HG02885 (cell line): ENCODE data around the gene APOB.

Experiments
- ATAC-seq: cut with Tn5 transposase; IDR thresholded peaks from one replicate; pipeline ENCODE4 v1.9.1; 2021; ENCODE audit warnings: mild to moderate bottlenecking; ENCODE audit not compliant: unreplicated experiment, poor library complexity

APOB gene

DNA sequence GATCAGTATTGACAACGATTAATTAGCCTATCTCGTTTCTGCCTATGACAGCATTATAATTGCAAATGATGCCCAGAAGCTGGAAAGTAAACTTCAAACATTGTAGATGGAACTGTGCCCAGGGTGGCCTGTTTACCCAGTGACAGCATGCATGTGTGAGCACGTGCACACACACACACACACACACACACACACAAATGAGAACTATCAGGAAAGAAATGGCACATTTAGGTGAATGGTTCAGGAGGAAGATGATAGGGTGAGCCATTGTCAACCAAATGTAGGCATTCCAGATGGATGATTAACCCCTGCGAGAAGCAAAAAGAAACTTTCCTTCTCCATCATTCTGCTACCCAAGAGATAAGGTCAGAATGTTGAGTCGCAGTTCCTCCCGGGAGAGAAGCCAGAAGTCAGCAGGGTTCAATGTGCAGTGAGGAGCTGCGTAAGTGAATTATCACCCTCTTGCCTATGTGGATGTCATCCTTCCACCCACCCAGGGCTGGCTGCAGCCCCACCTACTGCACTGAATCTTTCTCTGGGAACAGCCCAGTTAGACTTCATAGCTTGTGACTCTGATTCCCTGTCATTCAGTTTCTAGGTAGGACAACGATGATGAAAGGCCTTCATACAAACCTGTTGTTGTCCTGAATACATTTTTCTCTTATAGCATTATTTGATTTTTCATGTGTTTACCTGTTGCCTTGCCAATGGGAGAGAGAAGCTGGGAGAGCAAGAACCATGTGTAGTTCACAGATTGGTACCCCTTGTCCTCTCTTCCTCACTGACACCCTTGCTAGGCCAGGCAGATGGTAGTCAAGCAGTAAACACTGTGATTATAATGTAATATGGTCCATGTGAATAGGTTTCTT is 3.5 kb upstream of the APOB start:
- ATAC-seq: no peak

DNA sequence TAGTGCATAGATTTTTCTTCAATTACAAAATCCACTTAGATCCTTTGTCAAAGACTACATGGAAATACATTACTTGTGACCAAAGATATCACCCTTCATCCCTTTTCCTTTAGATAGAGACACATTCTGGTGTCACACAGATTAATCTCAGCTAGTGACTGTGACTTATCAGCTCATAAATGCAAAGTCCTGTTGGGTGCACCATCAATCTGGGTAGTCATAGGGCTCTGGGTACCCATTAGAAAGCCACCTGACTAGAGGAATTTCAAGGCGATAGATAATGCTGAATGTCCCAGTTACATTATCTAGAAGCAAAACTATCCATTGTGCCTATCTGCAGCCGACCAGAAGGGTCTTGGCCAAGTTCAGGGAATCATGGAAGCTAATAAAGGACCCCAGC is 2.6 kb upstream of the APOB start:
- no peak for ATAC-seq

- no peak for ATAC-seq
These were observed 960 bp upstream of the APOB start for GRCh38 chr2:21044694-21045371.

GRCh38 chr2:21042958-21043743 is 722 bp downstream of the APOB start:
- peak; percentile 77 for ATAC-seq

DNA sequence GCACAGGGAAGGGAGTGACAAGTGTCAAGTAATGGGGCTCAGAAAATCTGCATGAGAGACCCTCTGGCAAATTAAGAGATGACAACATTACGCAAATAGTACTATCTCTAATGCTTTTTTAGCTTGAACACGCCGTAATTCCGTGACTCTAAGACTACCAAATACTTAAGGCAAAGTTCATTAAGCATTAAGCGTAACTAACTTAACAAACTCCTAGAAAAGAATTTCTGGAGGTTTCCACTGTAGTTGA is 1.2 kb downstream of the APOB start:
- no peak for ATAC-seq

DNA sequence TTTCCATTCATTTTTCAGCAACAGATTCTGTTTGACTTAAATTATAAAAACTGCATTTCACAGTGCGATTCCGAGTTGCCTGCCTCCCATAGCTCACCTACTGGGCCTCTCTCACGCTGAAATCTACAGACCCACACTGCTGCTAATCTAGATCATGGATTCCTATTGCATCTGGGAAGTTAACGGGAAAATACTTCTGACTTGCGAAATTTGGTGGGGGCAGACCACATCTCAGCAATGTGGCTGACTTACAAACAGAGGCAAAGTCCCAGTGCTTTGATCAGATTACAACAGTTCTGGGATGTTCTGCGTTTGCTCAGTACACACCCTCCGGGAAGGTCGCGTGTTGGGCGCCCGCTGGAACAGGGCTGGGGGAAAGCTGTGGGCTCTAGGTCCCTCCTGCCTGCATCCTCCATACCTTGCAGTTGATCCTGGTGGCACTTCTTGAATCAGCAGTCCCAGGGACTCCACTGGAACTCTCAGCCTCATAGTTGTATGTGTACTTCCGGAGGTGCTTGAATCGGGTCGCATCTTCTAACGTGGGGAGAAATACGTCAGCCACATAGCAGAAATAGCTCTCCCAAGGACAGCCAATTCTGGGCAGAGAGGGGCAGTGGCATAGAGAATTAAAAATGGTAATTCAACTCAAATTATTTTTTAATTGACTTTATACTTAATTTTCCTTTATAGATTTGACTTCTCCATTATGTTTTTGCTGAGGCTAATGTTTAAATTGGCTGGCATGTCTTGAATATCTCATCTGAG is 1.7 kb downstream of the APOB start:
- no peak for ATAC-seq

GRCh38 chr2:21041462-21041861 is 2.4 kb downstream of the APOB start:
- no peak for ATAC-seq

DNA sequence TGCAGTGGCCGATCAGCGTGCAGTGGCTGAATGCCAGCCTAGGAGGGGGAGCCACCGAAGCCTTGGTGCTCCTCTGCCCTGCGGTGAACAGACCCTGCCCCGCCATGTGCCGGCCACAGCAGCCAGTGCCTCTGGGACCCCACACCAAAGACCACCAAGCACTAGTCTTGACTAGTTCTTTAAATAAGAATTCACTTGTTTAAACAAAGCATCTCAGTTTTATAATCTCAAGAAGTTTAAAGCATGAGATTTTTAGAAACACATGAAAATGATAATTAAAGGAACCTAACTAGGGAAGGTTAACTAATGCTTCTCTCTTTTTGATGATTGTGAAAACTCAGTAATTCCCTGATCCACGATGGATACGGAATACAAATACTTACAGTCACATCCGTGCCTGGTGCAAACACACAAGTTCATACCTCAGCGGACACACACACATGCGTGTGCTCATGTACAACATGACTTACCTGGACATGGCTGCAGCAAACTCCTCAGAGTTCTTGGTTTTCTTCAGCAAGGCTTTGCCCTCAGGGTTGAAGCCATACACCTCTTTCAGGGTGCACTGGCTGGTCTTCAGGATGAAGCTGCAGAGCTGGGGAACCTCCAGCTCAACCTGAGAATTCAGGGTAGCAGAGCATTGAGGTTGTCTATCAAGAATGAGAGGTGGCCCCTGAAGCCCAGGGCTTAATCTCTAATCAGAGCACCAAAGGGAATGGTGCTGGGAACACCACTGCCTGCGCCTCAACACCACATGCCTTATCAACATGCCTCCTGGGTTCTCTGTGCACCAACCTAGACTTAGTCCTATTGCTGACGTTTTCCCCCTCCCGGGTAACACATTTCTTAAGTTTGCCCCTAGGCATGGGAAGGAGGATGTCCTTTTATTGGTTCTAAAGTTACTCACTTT is 3.1 kb downstream of the APOB start:
- no peak for ATAC-seq

DNA sequence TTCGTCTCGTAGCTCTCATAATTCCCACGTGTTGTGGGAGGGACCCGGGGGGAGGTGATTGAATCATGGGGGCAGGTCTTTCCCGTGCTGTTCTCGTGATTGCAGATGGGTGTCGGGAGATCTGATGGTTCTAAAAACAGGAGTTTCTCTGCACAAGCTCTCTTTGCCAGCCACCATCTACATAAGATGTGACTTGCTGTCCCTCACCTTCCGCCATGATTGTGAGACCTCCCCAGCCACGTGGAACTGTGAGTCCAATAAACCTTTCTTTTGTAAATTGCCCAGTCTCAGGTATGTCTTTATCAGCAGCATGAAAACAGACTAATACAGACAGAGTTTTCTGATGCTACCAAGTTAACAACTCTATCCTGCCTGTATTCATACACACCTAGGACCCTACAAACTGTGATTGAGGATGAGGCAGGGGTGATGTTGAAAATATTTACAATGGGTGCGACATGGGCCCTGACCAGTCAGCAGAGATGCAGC is 3.9 kb downstream of the APOB start:
- ATAC-seq: no peak

DNA sequence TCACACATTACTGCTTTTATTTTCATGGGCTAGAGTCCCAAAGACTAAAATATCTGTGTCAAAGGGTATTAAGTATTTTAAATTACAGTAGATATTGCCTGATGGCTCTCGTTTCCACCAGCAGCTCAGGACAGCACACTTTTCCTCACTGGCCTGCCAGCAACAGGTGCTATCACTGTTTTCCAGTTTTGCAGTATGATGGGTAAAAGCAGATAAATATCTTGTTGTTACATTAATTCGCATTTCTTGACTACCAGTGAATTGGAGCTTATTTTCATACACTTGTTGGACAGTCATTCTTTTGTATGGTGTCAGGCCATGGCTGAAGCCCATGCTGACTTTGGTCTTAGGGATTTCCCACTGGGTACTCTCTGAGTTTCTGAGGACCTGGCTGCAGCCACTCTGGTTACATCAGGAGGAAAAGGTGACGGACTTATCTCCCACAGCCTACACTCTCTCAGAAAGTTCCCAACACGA is 4.8 kb downstream of the APOB start:
- no peak for ATAC-seq

- no peak for ATAC-seq
These were observed 5.3 kb downstream of the APOB start for GRCh38 chr2:21038403-21039073.

DNA sequence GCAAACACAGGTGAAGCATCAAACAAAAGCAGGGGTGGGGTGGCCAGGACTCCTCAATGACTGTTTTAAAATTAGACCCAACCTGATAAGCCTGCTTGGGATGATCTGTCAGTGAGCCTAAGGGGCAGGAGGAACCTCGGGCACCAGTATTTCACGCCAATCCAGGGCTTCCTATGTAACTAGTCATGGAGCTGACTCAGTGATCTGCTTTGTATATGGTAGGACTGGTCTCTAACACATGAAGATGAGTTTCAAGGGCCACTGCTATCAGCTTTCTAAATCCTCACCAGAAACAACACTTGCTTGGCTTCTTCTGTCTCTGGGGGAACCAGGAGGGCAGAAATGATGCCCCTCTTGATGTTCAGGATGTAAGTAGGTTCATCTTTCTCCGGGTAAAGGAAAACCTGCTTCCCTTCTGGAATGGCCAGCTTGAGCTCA is 6.2 kb downstream of the APOB start:
- ATAC-seq: no peak

DNA sequence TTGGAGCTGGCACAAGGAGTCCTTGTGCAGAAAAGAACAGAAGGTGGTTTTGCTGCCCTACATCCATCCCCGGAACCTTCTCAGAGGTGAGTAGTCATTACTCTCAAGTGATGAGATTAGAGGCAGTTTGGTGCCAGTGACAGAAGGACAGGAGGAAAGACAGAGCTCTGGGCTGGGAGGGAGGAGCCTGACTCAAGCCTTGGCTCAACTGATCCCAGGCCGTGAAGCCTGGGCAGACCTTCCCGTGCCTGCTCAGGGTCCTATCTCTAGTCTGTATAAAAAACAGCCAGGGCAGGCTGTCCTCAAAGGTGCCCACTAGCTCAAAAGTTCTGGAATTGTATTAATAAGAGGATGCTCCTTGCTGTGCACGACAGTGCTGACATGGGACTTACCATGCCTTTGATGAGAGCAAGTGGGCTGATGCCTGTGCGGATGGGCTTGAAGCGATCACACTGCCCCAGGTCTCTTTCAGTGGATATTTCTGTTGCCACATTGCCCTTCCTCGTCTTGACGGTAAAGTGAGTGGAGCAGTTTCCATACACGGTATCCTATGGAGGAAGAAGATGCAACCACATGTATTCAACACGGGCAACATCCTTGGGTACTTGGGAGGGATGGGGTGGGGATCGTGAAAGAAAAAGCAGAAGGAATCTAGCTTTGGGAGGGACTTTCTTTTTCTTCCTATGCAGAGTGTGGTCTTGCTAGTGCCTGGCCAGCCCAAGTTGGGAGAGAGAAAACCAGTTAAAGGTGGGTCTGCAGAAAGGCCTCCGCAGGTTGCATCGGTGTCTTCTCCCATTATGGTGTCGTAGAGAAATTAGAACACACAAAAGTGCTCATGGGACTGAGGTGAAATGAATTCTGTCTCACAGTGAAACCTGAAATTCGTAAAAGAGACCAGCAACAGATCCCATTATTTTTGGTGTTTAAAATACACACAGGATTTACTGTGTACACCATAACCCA is 6.9 kb downstream of the APOB start:
- ATAC-seq: no peak

DNA sequence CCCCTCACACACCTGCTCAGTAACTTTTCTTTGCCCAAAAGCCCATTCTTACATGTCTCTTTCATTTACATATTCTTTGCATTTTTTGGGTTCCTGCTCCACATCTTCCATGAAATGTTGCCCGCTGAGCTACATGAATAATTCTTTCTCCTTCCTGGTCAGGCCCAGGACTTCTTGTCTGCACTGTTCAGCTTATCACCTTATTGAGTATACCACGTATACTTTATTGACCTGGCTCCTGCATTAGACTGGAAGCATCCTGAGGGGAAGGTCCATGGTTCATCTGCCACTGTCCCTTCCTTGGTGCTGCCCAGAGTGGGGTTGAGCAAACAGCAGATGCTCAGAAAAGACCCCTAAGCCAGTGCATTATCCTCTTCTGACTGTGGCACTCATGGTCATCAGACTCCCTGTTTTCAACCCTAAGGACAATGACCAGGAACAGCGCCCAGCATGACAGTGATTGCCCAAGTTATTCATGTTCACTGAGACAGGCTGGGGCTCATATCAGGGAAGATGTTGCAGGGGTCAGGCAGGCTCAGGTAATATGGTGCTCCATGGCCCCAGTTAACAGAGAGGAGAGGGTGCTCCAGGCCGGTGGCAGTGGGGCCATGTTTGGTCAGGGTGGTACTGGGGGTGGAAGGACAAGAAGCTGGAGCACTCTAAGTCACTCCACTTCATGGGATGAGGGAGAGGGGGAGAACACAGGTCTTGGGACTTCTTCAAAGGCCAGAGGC is 7.7 kb downstream of the APOB start:
- no peak for ATAC-seq

DNA sequence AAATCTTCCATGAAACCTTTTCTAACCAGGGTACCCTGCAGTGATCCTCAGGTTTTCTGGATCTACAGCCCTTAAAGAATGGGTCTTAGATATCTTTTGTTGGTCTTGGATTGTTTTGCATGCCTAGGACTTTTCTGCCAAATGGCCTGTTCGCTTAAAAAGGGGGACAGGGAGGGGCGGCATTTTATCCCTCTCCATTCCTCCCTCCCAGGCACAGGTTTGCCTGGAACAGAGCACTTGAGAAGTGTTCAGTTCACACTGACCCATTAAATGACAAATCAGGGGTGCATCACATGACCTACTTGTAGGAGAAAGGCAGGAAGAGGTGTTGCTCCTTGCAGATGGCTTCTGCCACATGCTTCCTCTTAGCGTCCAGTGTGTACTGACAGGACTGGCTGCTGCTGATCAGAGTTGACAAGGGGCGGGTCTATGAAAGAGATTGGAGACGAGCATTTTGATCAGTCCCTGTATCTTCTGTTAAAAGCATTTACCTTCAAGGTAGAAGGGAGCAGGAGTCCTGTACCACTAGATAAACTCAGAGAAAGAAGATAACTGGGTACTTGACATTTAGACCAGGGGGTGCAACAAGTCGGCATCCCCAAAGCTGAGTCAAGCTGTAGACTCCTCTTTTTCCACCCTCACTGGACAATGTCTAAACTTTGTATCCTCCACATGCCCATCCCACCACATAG is 8.4 kb downstream of the APOB start:
- ATAC-seq: no peak

GRCh38 chr2:21034972-21035279 is 8.9 kb downstream of the APOB start:
- ATAC-seq: no peak
